ENCODE results near the gene SNX11.

DNA sequence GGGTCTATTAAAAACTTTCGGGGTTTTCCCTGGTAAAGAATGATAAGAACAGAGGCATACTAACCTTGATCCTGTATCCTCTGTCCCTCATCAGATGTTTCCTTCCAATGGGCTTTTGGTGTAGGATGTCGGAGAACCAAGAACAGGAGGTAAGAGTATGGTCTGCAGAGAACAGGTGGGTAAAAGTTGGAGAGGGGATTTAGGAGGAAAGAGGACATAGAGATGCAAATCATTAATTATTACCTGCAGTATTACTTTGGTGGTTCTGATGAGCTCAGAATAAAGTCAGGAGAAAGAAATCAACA, 4.3 kb downstream of the SNX11 start:
- no peak for TF ChIP-seq CTCF (IDR thresholded peaks at IDR 0.05)
- TF ChIP-seq POLR2A (IDR thresholded peaks at IDR 0.05): no peak
